HL-60 (cell line): Measurements from ENCODE around the gene COL25A1.
"Not testable (repeated sequence)": the region's sequence is repeated elsewhere in the genome, so short reads cannot be mapped to it uniquely, and the experiment has no call there.

ENCODE experiments used
- DNase-seq, 2 experiments: peaks; one replicate each; pipeline ENCODE4 v3.0.0-alpha.2; 2010 to 2020; ENCODE audit warnings: low read depth in 1 of 2, low spot score in 1 of 2
- H3K27ac ChIP-seq: fragments of 250-450 bp; sonication (Bioruptor Pico); replicated peaks from 2 replicates; pipeline ENCODE4 v1.5.1; 2020; ENCODE audit warnings: mild to moderate bottlenecking, moderate library complexity
- H3K27me3 ChIP-seq: fragments of 250-450 bp; sonication (Bioruptor Pico); 2 replicates; pipeline ENCODE4 v1.5.1; 2021; ENCODE audit warnings: mild to moderate bottlenecking, moderate library complexity; ENCODE audit not compliant: insufficient read depth, poor library complexity, severe bottlenecking
- H3K4me3 ChIP-seq: replicated peaks from 2 replicates; pipeline ENCODE4 v1.5.1; 2011; ENCODE audit warnings: mild to moderate bottlenecking, control low read depth, low read length; ENCODE audit not compliant: insufficient read depth
- GABPA ChIP-seq: IDR thresholded peaks from 2 replicates; pipeline ENCODE4 v1.6.1; 2012; ENCODE audit warnings: low read depth
- POLR2AphosphoS5 ChIP-seq: IDR thresholded peaks from 2 replicates; pipeline ENCODE4 v1.6.1; 2012; ENCODE audit warnings: low read depth
- SPI1 ChIP-seq: IDR thresholded peaks from 2 replicates; pipeline ENCODE4 v1.6.1; 2012; ENCODE audit warnings: low read depth, mild to moderate bottlenecking, borderline replicate concordance
- TF ChIP-seq, protein P1 (sequence below): IDR thresholded peaks from one replicate; pipeline ENCODE4 v1.5.1; 2011; ENCODE audit warnings: low read length, control low read depth, inconsistent platforms; ENCODE audit not compliant: insufficient read depth
- TF ChIP-seq, protein P2 (sequence below): IDR thresholded peaks from 2 replicates; pipeline ENCODE4 v1.6.1; 2012; ENCODE audit warnings: low read depth; ENCODE audit not compliant: insufficient replicate concordance

COL25A1 gene

DNA sequence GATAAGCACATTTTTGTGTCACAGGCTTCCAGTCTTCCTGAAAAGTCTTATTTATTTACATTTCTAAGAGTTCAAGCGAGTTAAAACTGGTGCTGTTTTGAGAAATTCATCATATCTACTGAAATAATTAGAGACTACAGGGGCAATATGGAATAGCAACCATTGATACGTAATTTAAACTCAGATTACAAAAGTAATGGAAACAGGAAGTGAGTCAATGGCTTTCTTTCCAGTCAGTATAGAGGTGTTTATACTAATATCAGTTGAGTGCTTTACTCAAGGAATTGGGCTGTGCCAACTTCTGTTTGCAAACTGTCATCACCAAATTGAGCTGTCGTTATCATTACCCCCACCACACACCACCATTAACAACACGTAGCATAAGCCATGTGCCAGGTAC is 222.7 kb downstream of the COL25A1 start:
- no peak overlapping the region for H3K27ac ChIP-seq
- H3K4me3 ChIP-seq = no peak overlapping the region
- peak in 1 of 2 experiments; percentile 25 for DNase-seq
- TF ChIP-seq, protein P1, sequence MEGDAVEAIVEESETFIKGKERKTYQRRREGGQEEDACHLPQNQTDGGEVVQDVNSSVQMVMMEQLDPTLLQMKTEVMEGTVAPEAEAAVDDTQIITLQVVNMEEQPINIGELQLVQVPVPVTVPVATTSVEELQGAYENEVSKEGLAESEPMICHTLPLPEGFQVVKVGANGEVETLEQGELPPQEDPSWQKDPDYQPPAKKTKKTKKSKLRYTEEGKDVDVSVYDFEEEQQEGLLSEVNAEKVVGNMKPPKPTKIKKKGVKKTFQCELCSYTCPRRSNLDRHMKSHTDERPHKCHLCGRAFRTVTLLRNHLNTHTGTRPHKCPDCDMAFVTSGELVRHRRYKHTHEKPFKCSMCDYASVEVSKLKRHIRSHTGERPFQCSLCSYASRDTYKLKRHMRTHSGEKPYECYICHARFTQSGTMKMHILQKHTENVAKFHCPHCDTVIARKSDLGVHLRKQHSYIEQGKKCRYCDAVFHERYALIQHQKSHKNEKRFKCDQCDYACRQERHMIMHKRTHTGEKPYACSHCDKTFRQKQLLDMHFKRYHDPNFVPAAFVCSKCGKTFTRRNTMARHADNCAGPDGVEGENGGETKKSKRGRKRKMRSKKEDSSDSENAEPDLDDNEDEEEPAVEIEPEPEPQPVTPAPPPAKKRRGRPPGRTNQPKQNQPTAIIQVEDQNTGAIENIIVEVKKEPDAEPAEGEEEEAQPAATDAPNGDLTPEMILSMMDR = no peak
- peak; percentile 22; the same call in 1 of the 2 replicates for TF ChIP-seq SPI1
- no peak for TF ChIP-seq POLR2AphosphoS5
- no peaks in the 10 kb centered on the region for H3K27me3 ChIP-seq

DNA sequence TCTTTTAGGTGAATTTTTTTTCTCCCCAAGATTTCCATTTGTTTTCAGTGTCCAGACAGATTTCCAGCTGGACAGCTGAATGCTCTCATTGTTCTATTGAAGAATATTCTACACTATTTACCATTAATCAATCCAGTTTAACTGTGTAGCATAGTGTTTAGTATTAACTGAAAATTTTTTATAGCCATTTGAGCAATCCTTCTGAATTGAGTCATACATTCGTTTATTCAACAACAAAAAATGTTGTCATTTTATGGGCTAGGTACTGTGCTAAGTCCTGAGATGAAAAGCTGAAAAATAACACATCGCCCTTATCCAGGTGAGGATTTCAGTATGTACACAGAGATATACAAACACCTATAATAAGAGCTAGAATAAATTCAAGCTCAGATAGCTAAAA is 223.3 kb downstream of the COL25A1 start:
- H3K4me3 ChIP-seq = no peak overlapping the region
- TF ChIP-seq, protein P2, sequence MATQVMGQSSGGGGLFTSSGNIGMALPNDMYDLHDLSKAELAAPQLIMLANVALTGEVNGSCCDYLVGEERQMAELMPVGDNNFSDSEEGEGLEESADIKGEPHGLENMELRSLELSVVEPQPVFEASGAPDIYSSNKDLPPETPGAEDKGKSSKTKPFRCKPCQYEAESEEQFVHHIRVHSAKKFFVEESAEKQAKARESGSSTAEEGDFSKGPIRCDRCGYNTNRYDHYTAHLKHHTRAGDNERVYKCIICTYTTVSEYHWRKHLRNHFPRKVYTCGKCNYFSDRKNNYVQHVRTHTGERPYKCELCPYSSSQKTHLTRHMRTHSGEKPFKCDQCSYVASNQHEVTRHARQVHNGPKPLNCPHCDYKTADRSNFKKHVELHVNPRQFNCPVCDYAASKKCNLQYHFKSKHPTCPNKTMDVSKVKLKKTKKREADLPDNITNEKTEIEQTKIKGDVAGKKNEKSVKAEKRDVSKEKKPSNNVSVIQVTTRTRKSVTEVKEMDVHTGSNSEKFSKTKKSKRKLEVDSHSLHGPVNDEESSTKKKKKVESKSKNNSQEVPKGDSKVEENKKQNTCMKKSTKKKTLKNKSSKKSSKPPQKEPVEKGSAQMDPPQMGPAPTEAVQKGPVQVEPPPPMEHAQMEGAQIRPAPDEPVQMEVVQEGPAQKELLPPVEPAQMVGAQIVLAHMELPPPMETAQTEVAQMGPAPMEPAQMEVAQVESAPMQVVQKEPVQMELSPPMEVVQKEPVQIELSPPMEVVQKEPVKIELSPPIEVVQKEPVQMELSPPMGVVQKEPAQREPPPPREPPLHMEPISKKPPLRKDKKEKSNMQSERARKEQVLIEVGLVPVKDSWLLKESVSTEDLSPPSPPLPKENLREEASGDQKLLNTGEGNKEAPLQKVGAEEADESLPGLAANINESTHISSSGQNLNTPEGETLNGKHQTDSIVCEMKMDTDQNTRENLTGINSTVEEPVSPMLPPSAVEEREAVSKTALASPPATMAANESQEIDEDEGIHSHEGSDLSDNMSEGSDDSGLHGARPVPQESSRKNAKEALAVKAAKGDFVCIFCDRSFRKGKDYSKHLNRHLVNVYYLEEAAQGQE = no peak
- TF ChIP-seq SPI1 = no peak
- TF ChIP-seq POLR2AphosphoS5 = no peak
- TF ChIP-seq, protein P1 = no peak
- no peak for TF ChIP-seq GABPA
- H3K27me3 ChIP-seq = no peaks in the 10 kb centered on the region
- no peak overlapping the region for H3K27ac ChIP-seq
- no peak for DNase-seq

DNA sequence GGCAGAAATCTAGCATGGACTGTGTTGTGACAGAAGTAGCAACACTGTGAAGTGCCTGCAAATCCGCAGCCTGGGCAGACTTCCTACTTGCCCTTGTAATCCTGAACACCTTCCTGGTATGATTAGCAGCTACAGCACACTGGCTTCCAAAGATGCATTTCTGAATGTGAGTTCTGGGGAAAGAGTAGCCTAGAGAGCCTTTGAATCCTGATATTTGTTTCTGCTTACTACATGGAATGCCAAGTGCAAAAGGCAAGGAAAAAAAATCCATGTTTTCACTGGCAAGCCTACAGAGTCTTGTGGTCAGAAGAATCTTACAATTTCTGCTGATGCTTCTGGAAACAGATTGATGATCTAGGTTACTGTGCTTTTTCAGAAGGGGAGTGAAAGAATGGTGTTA is 223.7 kb downstream of the COL25A1 start:
- no peak for DNase-seq
- no peaks in the 10 kb centered on the region for H3K27me3 ChIP-seq
- H3K4me3 ChIP-seq = no peak overlapping the region
- no peak for TF ChIP-seq GABPA
- TF ChIP-seq, protein P1 = no peak
- H3K27ac ChIP-seq = no peak overlapping the region

DNA sequence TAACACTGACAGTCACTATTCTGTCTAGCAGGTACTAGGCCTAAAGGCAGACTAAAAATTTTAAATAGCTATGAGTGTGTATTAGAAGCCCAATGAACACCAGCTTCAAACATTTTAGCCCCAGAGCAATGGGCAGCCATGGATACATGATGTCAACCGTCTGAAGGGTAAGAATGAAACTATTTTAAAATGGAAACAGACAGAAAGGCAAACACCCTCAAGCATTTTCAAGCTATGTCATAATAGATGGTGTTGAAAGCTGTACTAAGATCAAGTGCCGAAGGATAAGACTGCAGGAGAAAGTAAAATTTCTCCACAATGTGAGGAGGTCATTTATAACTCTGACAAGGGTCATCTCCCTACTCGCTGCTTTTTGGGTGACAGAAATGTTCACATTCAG is 225.0 kb downstream of the COL25A1 start:
- TF ChIP-seq, protein P2 = no peak
- TF ChIP-seq SPI1 = no peak
- TF ChIP-seq POLR2AphosphoS5 = no peak
- no peak for TF ChIP-seq GABPA
- TF ChIP-seq, protein P1 = no peak
- Histone ChIP-seq H3K27ac (no peak overlapping the region), H3K4me3 (no peak overlapping the region), H3K27me3 (no peaks in the 10 kb centered on the region)
- no peak for DNase-seq

DNA sequence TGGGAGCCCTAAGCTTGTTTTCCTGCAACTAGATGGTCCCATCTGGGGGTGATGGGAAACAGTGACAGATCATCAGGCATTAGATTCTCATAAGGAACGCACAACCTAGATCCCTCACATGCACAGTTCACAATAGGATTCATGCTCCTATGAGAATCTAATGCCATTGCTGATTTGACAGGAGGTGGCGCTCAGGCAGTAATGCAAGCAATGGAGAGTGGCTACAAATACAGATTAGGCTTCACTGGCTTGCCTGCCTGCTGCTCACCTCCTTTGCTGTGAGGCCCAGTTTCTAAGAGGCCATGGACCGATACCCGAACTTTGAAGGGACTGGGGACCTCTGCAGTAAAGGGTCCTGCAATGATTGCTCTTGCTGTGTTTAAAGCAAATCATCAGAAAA is 225.7 kb downstream of the COL25A1 start:
- DNase-seq, H3K27ac ChIP-seq, H3K4me3 ChIP-seq, H3K27me3 ChIP-seq: not testable (repeated sequence)
